Stimulated activated CD4-positive, alpha-beta T cell treated with anti-CD3 and anti-CD28 coated beads, Interleukin-2, amount 100 ng/mL, for 48 hours (primary cell): ENCODE results near the gene PRAMEF2.
"Not testable (repeated sequence)": the region's sequence is repeated elsewhere in the genome, so short reads cannot be mapped to it uniquely, and the experiment has no call there.

ENCODE experiments used
- DNase-seq, 2 donors: peaks; one replicate each; pipeline ENCODE4 v3.0.0-alpha.2; 2020

The PRAMEF2 gene

DNA sequence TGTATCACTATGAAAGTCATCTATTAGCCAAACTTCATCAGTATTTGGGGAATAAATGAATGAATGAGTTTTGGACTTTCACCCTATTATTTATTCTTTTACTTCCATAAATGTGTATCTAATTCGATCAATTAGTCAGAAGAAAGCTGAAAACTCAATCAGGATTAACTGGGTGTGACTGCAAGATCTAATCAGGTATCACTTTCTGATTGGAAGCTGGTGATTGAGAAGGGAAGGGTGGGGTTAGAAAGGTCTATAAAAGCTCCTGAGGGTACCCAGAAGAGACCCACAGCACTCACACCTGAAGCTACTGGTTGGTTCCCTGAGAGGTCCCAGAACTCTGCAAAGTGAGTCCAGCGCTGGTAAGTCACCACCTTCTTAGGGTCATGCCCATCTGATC is at the start of gene PRAMEF2:
PRAMEF2 (plus strand) TSS at position 301 of the 400 bp plus-strand sequence. CDS start 1,924 bp downstream, outside the sequence.
- DNase-seq: not testable (repeated sequence)

GRCh38 chr1:12809933-12810332 is 47.0 kb upstream of the PRAMEF2 start:
- DNase-seq: no peak

GRCh38 chr1:12810691-12811408 is 46.0 kb upstream of the PRAMEF2 start:
- no peak for DNase-seq

- no peak for DNase-seq
Measured at GRCh38 chr1:12811409-12811784, 45.5 kb upstream of the PRAMEF2 start.

DNA sequence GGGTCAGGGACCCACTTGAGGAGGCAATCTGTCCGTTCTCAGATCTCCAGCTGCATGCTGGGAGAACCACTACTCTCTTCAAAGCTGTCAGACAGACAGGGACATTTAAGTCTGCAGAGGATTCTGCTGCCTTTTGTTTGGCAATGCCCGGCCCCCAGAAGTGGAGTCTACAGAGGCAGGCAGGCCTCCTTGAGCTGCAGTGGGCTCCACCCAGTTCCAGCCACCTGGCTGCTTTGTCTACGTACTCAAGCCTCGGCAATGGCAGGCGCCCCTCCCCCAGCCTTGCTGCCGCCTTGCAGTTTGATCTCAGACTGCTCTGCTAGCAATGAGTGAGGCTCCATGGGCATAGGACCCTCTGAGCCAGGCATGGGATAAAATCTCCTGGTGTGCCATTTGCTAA is 37.8 kb upstream of the PRAMEF2 start:
- DNase-seq: not testable (repeated sequence)

DNA sequence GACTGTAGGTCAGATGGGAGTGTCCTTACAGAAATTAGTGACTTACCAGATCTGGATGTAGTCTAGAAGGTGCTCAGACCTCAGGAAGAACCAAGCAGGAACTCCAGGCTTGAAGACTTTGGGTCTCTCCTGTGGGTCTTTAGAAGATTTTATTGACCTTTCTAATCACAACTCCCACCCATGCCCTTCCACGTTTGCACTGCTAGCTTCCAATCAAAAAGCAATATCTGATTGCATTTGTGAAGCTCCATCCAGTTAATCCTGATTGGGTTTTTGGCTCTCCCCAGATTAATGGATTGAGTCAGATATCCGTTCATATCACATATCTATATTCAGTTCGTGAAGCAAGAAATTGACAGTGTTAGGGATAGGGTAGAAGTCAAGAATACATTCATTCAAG is 25.6 kb upstream of the PRAMEF2 start, which contains the start of gene PRAMEF11:
PRAMEF11 (minus strand) TSS at position 101 of the 400 bp plus-strand sequence. CDS start 2,621 bp downstream, outside the sequence.
- not testable (repeated sequence) for DNase-seq

GRCh38 chr1:12833251-12833650 is 23.6 kb upstream of the PRAMEF2 start:
- DNase-seq: not testable (repeated sequence)

DNA sequence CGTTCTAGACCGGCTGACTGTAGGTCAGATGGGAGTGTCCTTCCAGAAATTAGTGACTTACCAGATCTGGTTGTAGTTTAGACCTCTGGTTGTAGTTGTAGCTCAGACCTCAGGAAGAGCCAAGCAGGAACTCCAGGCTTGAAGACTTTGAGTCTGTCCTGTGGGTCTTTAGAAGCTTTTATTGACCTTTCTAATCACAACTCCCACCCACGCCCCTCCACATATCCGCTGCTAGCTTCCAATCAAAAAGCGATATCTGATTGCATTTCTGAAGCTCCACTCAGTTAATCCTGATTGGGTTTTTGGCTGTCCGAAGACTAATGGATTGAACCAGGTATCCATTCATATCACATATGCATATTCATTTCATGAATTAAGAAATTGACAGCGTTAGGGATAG is 8.3 kb upstream of the PRAMEF2 start, which contains the start of gene HNRNPCL1:
HNRNPCL1 (minus strand) TSS at position 101 of the 400 bp plus-strand sequence. CDS start 431 bp downstream, outside the sequence.
- not testable (repeated sequence) for DNase-seq

DNA sequence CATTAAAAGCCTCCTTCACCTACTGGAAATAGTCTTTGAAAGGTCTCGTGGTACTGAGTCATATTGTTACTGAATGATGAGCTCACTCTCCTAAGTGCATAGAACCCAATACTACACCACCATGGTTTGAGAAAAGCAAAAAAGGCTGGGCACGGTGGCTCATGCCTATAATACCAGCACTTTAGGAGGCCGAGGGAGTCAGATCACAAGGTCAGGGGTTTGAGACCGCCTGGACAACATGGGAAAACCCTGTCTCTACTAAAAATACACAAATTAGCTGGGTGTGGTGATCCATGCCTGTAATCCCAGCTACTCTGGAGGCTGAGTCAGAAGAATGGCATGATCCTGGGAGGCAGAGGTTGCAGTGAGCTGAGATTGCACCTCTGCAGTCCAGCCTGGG is 5.1 kb upstream of the PRAMEF2 start:
- no peak for DNase-seq

- not testable (repeated sequence) for DNase-seq
Measured at GRCh38 chr1:12863131-12863880, 6.4 kb downstream of the PRAMEF2 start.

DNA sequence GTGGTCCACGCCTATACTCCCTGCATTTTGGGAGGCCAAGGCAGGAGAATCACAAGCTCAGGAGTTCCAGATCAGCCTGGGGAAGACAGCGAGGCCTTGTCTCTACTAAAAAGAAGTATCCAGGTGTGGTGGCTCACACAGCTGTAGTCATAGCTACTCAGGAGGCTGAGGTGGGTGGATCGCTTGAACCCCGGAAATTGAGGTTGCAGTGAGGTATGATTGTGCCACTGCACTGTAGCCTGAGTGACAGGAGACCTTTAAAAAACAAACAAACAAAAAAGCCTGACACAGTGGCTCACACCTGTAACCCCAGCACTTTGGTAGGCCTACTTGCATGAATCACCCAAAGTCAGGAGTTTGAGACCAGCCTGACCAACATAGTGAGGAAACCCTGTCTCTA is 21.6 kb downstream of the PRAMEF2 start:
- DNase-seq: not testable (repeated sequence)

DNA sequence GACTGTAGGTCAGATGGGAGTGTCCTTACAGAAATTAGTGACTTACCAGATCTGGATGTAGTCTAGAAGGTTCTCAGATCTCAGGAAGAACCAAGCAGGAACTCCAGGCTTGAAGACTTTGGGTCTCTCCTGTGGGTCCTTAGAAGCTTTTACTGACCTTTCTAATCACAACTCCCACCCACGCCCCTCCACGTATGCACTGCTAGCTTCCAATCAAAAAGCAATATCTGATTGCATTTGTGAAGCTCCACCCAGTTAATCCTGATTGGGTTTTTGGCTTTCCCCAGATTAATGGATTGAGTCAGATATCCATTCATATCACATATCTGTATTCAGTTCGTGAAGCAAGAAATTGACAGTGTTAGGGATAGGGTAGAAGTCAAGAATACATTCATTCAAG is 29.2 kb downstream of the PRAMEF2 start, which contains the start of gene PRAMEF4:
PRAMEF4 (minus strand) TSS at position 101 of the 400 bp plus-strand sequence. CDS start 2,807 bp downstream, outside the sequence.
- not testable (repeated sequence) for DNase-seq

- DNase-seq: not testable (repeated sequence)
Measured at GRCh38 chr1:12898170-12898569, 41.3 kb downstream of the PRAMEF2 start, which contains the start of gene PRAMEF10. Gene PRAMEF10, minus strand, starts transcription at chr1:12898270. Its CDS starts 2,423 bp downstream, at chr1:12895847.

GRCh38 chr1:12899186-12899585 is 42.3 kb downstream of the PRAMEF2 start:
- DNase-seq: not testable (repeated sequence)

- not testable (repeated sequence) for DNase-seq
Measured at GRCh38 chr1:12903793-12904572, 47.1 kb downstream of the PRAMEF2 start.
